ENCODE data around the gene SND1.

Gene SND1

GRCh38 chr7:127979113-127979727 is 327.2 kb downstream of the SND1 start:
- intact Hi-C loops (cut with DNase I): no loop called here
- DNase-seq: no peak

- intact Hi-C loops (cut with DNase I): no loop called here
- no peak for DNase-seq
These were observed 327.7 kb downstream of the SND1 start for GRCh38 chr7:127979728-127980126.

- DNase-seq: peak in 6 of 42 donors; percentile 43 to 64 (median 44)
- intact Hi-C loops (cut with DNase I): no loop called here
These were observed 328.9 kb downstream of the SND1 start for GRCh38 chr7:127980901-127981300.

- DNase-seq: no peak
- intact Hi-C loops (cut with DNase I): no loop called here
These were observed 330.0 kb downstream of the SND1 start for GRCh38 chr7:127981965-127982364.

DNA sequence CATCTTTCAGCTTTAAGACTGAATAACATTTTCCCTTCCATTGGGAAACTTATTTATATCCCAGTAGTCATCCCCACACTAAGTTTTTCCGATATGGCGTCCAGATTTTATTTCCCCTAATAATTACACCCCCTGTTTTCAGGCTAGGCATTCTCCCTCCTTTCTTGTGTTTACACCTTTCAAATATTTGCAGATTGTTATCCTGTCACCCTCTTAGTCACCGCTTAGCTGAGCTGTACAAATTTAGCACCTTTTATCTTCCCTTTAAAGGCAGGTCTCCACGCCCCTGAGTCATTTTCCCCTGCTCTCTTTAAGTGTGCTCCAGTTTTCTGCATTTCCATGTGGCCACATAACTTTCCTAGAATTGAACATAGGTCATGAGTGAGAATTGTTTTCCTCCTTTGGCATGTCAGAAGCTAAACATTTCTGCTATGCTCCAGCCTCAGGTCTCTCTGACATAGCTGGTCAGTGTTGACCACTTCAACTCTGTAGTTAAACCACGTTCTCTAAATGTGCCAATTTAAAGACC is 331.9 kb downstream of the SND1 start:
- intact Hi-C loops (cut with DNase I): no loop called here
- DNase-seq: peak in 7 of 42 donors; percentile 41 to 72 (median 47)

GRCh38 chr7:127986581-127987521 is 334.9 kb downstream of the SND1 start:
- DNase-seq: no peak
- intact Hi-C loops (cut with DNase I): no loop called here

DNA sequence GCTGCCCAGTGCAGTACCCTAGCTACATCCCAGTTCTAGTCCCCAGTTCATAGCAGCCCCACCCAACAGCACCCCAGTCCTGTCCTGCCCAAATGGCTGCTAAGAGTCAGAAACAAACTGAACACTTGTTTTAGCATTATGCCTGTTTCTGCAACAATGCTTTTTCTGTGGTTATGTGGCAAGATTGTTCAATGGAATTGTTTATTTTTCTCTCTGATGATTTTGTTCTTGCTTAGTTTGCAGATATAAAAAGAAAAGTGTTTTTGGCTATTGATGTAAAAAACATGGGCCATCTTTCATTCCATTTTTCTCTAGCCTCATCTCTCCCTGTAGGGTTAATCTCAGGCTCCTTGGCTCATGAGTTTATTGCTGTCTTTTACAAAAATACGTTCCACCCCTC is 336.8 kb downstream of the SND1 start:
- no peak for DNase-seq
- intact Hi-C loops (cut with DNase I): no loop called here

DNA sequence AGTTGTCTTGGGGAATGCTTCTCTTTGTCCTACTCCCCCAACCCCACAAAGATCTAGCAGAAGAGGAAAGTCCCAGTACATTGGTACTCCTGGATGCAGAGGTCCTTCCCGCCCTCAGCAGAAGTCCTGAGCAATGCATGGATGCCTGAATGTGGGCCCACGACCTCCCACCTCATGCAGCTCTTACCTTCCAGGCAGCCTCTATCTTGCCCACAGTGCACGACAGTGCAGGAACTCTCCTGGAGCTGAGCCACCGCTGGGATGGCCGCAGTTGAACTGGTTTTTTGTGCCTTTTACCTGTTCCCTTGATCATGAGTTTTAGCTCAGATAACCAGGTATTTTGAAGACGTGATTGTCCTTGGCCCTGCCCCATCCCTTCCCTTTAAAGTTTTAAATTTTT is 341.3 kb downstream of the SND1 start:
- intact Hi-C loops (cut with DNase I): no loop called here
- DNase-seq: no peak

DNA sequence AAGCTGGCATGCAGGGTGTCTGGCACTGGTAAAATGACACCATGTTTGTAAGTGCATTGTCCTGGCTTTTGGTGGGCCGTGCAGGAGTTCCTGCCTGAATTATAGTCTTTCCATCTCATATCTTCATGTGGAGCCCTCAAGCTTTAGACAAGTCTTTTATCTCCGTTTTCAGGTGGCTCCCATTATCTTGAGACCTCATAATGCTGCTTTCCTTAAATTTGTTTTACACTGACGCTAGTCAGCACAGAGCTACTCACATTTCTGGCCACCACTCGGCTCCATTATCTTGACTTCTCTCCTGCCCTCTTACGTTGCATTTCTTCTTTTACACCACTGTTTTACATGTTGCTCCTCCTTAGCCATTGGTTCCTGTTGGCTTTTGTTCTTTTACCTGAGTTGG is 342.0 kb downstream of the SND1 start:
- no peak for DNase-seq

DNA sequence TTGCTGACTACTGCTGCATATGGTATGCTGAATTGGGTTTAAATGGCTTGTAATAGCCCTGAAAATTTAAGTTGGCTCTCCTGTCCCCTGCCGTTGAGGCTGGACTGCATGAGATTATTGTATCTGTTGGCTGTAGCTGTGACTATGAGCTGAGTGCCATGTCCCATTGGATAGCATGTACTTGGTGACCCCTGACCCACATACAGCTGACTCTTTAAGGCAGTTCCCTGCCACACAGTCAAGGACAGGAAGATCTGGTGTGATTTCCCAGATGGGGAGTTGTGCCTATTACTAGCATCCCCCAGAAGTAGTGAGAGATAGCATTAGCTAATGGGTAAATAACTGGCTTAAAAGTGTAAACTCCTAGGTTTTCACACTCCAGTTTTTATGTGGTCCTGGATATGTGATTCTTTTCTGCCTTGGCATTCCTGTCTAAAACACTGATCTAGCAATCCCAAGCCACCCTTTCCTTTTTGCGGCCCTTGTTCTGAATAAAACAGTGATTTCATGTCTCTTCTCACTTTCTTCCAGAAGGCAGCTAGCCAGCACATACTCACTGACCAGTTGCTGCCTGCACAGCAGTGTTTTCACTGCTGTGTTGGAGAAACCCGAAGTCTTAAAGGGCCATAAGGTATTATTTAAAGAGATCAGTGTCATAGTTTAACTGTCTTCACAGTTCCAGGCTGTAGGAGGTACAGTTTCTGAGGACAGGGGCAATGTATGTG is 343.3 kb downstream of the SND1 start:
- intact Hi-C loops (cut with DNase I): no loop called here
- peak in 2 of 42 donors; percentile 44 to 60 for DNase-seq

More for the DNA sequence above, 342.0 kb downstream of the SND1 start:
- intact Hi-C loops (cut with DNase I): no loop called here

DNA sequence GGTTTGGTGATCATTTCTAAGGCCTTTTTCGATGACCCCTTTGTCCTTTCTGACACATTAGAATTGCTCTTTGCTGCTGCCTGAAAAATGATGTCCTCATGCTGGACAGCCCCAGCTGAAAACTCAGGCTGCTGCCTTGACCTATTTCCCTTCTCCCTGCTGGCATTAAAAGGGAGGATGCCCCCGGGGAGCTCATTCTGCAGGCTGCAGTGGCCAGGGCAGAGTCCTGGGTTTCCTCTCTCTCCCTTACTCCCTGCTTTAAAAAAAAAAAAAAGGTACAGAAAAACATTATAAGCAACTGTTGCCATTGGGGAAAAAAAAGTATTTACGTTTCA is 343.9 kb downstream of the SND1 start:
- intact Hi-C loops (cut with DNase I): no loop called here
- DNase-seq: peak in 1 of 42 donors; percentile 58

DNA sequence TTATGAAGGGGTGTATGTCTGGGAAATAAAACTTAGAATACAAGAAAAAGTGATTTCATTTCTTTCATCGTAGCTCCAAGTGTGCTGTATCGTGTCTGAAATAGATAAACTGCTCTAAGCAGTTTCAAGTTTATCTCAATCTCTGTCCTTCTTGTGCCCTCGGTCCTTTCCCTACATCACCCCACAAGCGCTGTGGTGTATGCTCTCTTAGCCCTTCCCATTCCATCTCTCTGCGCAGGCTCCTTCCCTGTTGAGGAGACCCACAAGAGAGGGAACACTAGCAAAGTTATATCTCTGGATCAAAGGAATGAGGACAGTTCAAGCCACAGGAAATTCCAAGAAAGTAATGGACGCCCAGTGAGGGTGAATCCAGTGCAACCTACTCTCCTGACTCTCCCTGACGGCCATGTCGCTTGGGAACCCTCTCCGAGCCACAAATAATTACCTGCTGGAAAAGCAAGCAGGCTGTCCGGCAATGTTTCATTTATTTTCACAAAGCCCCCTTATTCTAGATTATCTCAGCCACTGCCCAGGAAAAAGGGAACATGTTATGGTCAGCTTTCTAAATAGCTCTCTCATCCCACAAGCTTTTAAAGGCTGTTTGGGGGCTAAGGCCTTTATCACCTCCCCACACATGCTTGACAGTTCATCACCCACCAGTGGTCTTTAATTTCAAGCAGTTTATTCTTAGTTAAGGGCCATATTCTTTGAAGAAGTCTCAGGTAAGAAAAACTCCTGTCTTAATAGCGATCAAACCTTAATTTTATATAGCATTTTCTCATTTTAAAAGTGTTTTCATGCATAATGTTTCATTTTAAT is 344.5 kb downstream of the SND1 start:
- no peak for DNase-seq
- intact Hi-C loops (cut with DNase I): no loop called here

DNA sequence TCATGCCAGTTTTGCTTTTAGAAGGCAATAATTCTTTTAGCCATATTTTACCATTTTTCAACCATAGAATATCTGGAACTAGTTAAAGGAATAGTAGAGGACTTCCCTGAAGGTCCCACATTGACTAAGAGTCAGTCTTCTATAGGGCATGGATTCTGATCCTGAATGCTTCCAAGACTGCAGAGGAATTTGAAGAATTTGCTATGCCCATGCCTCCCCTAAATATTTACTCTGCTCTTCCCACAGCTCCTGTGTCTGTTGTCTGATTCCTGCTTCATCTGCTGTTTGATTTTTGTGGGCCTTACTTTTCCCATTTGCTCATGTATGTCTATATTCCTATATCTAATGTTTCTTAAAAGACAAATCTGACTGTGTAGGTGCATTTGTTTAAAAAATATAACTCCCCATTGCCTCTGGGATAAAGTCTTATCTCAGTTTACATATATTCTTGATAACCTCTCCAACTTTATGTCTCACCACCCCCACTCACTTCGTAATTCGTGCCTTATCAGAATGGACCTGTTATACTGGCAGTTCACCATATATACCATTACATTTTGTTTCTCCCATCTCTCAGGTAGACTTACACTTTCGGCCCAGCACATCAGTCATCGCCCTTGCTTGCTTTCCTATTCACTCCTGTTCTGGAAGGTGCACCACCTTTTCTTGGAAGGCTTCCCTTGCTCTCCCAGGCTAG is 345.4 kb downstream of the SND1 start:
- intact Hi-C loops (cut with DNase I): no loop called here
- no peak for DNase-seq

DNA sequence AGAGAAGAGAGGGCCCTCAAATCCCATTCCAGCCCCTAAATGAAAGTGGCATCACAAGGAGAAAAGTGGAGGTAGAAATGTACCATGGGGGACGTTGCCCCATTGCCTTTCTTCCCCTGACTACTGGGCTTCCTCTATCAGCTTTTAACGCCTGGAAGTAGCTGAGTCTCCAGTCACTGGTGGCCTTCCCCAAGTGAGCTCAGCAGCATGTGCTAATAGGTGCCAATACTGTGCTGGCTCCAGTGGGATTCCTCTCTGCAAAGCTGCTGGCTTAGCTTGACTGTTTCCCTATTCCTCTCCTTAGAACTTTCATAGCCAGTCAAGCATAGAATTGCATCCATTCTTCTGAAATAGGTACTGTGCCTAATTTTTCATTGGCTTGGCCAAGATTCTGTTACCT is 346.7 kb downstream of the SND1 start:
- intact Hi-C loops (cut with DNase I): no loop called here
- no peak for DNase-seq

DNA sequence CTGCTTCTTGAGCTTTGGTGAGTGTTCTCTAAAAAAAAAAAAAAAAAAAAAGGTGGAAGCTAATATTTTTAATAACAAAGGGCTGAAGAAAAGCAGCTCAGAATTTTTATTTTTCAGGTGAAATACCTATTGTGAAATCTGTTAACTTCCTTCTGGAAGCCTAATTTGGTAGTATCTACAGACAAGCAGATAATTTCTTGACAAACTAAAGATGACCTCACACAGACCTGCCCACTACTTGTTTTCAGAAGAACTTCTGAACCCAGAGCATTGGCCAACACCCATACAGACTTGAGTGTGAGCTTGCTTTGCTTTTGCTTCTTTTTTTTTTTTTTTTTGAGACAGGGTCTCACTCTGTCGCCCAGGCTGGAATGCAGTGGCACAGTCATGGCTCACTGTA is 348.1 kb downstream of the SND1 start:
- no peak for DNase-seq
- intact Hi-C loops (cut with DNase I): no loop called here

GRCh38 chr7:128000854-128001265 is 348.9 kb downstream of the SND1 start:
- DNase-seq: no peak
- intact Hi-C loops (cut with DNase I): no loop called here

- intact Hi-C loops (cut with DNase I): no loop called here
- DNase-seq: no peak
These were observed 351.2 kb downstream of the SND1 start for GRCh38 chr7:128003167-128003566.

DNA sequence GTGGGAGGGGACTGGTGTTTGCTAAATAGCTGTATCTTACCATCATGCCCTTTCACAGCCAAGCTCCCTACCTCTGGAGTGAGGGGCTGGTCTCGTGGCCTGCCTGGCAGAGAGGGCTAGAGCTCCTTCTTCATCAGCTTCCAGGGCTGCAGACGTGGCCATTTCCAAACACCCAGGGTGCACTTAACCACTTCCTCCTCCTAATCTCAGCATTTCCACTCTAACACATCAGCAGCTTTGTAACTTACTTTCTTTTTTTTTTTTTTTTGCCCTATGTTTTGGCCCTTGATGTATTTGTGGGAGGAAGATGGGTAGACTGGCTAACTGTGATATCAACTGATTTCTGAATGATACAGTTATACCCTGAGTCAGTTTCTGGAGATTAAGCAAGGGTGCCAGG is 351.8 kb downstream of the SND1 start:
- intact Hi-C loops (cut with DNase I): no loop called here
- peak in 1 of 42 donors; percentile 43 for DNase-seq

Data from head of caudate nucleus (tissue), 42 donors.